DOHH2 (cell line): Measurements from ENCODE around the gene BNC1.

Experiments used
- CTCF ChIP-seq: fragments of 200-600 bp; sonication (generic); IDR thresholded peaks from one replicate; pipeline ENCODE4 v1.5.1; 2014; ENCODE audit warnings: antibody characterized with exemption, mild to moderate bottlenecking, low read depth, low read length; ENCODE audit not compliant: poor library complexity, severe bottlenecking
- EZH2phosphoT487 ChIP-seq: fragments of 200-600 bp; sonication (generic); IDR thresholded peaks from 2 replicates; pipeline ENCODE4 v1.6.1; 2017; ENCODE audit warnings: borderline replicate concordance, mild to moderate bottlenecking, antibody characterized with exemption, low read length, moderate library complexity, mixed read lengths

- TF ChIP-seq CTCF = no peak
- TF ChIP-seq EZH2phosphoT487 = no peak
Observed at GRCh38 chr15:83276661-83277060, 7.8 kb downstream of the BNC1 start.
